ENCODE data around the gene CNPY2. TPM values are rescaled to one million over a fixed set of nuclear protein-coding genes. Genes with fewer than 3 reads are reported as not detected.

The CNPY2 gene
- total and polyA plus RNA-seq, 2 of the 13 experiments (the other 11 are each of a cell fraction or from before 2014, with no cell fraction given), result 285 to 356 TPM

- TF ChIP-seq, protein P1, sequence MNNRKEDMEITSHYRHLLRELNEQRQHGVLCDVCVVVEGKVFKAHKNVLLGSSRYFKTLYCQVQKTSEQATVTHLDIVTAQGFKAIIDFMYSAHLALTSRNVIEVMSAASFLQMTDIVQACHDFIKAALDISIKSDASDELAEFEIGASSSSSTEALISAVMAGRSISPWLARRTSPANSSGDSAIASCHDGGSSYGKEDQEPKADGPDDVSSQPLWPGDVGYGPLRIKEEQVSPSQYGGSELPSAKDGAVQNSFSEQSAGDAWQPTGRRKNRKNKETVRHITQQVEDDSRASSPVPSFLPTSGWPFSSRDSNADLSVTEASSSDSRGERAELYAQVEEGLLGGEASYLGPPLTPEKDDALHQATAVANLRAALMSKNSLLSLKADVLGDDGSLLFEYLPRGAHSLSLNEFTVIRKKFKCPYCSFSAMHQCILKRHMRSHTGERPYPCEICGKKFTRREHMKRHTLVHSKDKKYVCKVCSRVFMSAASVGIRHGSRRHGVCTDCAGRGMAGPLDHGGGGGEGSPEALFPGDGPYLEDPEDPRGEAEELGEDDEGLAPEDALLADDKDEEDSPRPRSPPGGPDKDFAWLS (CRISPR knock-in tag; IDR thresholded peaks at IDR 0.05; ENCODE audit: borderline replicate concordance), result no peak
- no peak for TF ChIP-seq ZFP62 (CRISPR knock-in tag; IDR thresholded peaks at IDR 0.05)
- TF ChIP-seq POLR2A (IDR thresholded peaks at IDR 0.05; ENCODE audit: insufficient read depth in 1 of 2, low read depth in 2 of 2, low read length in 2 of 2), result peak; percentile 41 to 78; a peak in 3 of 4 replicates
- TF ChIP-seq SAFB2 (CRISPR knock-in tag; IDR thresholded peaks at IDR 0.05; ENCODE audit: borderline replicate concordance, low read depth), result peak; percentile 30; the same call in 1 of the 2 replicates
- no peak for TF ChIP-seq HMGA1 (CRISPR knock-in tag; conservative IDR thresholded peaks at IDR 0.05)
- TF ChIP-seq PAWR (CRISPR knock-in tag; IDR thresholded peaks at IDR 0.05; ENCODE audit: borderline replicate concordance), result no peak
- peak; percentile 55; the same call in 1 of the 2 replicates for TF ChIP-seq MEF2D (CRISPR knock-in tag; IDR thresholded peaks at IDR 0.05)
- TF ChIP-seq, protein P2, sequence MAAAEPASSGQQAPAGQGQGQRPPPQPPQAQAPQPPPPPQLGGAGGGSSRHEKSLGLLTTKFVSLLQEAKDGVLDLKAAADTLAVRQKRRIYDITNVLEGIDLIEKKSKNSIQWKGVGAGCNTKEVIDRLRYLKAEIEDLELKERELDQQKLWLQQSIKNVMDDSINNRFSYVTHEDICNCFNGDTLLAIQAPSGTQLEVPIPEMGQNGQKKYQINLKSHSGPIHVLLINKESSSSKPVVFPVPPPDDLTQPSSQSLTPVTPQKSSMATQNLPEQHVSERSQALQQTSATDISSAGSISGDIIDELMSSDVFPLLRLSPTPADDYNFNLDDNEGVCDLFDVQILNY (CRISPR knock-in tag; conservative IDR thresholded peaks at IDR 0.05), result peak; percentile 62; the same call in 1 of the 2 replicates
- no peak; the same call in none of the 2 replicates for TF ChIP-seq NR2F6 (IDR thresholded peaks at IDR 0.05)
- TF ChIP-seq NR2F6 (CRISPR knock-in tag; IDR thresholded peaks at IDR 0.05), result peak; percentile 27; the same call in 1 of the 2 replicates
- no peak for TF ChIP-seq RORA (CRISPR knock-in tag; IDR thresholded peaks at IDR 0.05)
- TF ChIP-seq, protein P3, sequence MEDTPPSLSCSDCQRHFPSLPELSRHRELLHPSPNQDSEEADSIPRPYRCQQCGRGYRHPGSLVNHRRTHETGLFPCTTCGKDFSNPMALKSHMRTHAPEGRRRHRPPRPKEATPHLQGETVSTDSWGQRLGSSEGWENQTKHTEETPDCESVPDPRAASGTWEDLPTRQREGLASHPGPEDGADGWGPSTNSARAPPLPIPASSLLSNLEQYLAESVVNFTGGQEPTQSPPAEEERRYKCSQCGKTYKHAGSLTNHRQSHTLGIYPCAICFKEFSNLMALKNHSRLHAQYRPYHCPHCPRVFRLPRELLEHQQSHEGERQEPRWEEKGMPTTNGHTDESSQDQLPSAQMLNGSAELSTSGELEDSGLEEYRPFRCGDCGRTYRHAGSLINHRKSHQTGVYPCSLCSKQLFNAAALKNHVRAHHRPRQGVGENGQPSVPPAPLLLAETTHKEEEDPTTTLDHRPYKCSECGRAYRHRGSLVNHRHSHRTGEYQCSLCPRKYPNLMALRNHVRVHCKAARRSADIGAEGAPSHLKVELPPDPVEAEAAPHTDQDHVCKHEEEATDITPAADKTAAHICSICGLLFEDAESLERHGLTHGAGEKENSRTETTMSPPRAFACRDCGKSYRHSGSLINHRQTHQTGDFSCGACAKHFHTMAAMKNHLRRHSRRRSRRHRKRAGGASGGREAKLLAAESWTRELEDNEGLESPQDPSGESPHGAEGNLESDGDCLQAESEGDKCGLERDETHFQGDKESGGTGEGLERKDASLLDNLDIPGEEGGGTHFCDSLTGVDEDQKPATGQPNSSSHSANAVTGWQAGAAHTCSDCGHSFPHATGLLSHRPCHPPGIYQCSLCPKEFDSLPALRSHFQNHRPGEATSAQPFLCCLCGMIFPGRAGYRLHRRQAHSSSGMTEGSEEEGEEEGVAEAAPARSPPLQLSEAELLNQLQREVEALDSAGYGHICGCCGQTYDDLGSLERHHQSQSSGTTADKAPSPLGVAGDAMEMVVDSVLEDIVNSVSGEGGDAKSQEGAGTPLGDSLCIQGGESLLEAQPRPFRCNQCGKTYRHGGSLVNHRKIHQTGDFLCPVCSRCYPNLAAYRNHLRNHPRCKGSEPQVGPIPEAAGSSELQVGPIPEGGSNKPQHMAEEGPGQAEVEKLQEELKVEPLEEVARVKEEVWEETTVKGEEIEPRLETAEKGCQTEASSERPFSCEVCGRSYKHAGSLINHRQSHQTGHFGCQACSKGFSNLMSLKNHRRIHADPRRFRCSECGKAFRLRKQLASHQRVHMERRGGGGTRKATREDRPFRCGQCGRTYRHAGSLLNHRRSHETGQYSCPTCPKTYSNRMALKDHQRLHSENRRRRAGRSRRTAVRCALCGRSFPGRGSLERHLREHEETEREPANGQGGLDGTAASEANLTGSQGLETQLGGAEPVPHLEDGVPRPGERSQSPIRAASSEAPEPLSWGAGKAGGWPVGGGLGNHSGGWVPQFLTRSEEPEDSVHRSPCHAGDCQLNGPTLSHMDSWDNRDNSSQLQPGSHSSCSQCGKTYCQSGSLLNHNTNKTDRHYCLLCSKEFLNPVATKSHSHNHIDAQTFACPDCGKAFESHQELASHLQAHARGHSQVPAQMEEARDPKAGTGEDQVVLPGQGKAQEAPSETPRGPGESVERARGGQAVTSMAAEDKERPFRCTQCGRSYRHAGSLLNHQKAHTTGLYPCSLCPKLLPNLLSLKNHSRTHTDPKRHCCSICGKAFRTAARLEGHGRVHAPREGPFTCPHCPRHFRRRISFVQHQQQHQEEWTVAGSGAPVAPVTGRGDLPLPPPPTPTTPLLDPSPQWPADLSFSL (CRISPR knock-in tag; IDR thresholded peaks at IDR 0.05), result no peak
- peak; percentile 75 for TF ChIP-seq SNAPC2 (CRISPR knock-in tag; IDR thresholded peaks at IDR 0.05)
- no peak for TF ChIP-seq IKZF1 (IDR thresholded peaks at IDR 0.05)
- peak; percentile 73 for TF ChIP-seq HDAC1 (CRISPR knock-in tag; IDR thresholded peaks at IDR 0.05)
These were observed 44.3 kb upstream of the CNPY2 start, which contains the start of gene STAT2 (continued) for GRCh38 chr12:56359851-56360767.

All from HepG2 (cell line).